UCSD-AML1 (cell line): ENCODE results near the gene NOG.

Experiments
- DNase-seq: peaks from one replicate; lab custom pipeline; 2025; ENCODE audit not compliant: unreplicated experiment; lab: John Stamatoyannopoulos, UW

The NOG gene

GRCh38 chr17:56635641-56636040 lies 42.1 kb downstream of the NOG start:
- DNase-seq: no peak

DNA sequence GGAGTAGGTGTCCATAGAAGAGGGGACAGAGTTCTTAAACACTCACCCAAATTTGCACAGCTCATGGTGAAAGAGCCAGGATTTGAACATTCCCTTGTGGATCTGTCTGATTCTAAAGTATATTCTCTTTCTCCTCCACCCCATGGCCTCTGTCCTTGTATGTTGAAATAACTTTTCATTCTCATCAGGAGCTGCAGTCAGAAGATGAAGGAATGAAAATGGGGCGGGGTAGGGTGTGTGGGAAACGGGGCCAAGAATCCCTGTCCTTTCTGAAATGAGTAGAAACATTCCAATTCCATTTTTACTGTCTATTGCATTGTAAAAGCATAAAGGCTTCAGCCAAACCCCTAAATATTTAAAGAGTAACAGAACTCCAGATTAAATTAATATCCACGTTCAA lies 42.8 kb downstream of the NOG start:
- DNase-seq: no peak

DNA sequence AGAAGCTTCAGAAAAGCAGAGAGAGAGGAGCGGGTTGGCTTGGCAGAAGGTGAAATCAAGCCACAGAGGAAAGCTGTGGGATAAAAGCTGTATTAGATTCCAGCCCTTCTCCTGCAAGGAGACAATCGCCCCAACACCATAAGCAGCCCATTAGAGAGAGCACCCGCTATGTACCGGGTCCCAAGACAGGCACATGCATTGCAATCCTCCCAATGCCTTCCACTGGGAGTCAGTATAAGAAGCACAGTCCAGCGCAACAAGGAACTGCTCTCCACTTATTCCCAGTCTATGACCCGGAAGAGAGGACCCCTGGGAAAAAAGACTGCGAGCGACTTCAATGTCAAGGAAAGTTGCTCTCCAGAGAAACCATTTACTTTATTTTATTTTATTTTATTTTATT lies 43.8 kb downstream of the NOG start:
- DNase-seq: no peak

DNA sequence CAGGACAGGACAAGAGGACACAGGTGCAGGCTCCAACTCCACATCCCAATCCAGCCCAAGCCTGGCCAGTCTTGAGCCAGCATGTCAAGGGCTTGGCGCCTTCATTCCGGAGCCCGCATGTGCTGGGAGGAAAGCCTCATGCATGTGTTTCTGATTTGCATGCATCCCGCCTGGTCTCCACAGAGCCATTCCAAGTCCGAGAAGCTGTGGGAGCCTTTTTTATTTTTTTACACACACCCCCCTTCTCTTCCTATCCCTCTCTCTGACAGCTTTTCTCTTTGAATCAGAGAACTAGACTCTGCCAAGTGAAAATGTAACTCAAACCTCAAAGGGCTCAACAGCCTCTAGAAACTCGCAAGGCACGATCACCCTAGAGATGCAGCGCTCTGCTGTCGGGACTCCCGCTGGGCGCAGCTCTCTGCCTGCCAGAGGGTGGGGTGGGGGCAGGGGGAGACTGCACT lies 45.1 kb downstream of the NOG start:
- no peak for DNase-seq

- no peak for DNase-seq
These were observed 46.0 kb downstream of the NOG start for GRCh38 chr17:56639517-56639916.

DNA sequence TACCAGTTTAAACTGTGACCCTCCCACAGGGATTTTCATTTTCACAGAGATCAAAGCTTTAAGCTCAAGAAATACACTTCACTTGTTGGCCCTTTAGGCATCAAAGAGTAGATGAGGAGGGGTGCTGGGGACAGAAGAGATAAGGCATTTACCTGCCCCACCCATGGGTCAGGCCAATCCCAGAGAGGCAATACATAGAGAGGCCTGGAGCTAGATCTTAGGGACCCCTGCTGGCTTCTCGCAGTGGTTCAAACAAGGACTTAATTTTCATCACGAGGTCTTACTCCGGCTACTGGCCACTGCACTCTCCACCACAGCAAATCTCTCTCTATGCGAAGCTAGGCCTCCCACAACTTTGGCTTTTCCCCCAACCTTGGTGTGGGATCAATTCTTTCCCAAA lies 46.6 kb downstream of the NOG start:
- DNase-seq: no peak

DNA sequence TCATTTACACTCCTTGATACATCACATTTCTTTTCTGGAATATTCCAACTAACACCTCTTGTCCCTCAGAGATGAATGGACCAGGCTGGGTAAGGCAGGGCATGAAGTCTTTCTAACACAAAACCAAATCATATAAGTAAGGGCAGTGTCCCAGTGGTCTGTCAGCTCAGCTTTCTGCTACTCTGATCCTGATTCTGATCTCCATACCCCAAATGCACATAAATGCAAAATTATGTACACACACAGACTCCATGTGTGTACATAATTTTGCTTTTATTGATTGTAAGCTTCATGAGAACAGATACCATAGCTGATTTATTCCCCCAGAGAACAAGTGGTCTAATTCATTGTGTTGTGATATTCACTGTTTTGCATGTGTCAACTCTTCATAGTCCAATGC lies 47.9 kb downstream of the NOG start:
- no peak for DNase-seq

DNA sequence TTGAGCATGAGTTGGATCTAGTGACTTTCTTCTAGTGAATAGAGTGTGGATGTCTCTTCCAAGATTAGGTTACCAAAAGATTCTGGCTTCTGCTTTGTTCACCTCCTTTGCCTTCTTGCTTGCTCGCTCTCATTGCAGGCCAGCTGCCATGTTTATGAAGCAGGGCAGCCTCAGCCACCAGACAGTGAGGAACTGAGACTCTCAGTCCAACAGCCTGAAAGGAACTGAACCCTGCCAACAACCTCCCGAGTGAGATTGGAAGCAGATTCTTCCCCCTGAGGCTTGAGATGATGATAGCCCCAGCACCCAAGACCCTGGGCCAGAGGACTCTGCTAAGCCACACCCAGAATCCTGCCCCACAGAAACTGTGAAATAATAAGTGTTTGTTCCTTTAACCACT lies 48.4 kb downstream of the NOG start:
- DNase-seq: no peak

DNA sequence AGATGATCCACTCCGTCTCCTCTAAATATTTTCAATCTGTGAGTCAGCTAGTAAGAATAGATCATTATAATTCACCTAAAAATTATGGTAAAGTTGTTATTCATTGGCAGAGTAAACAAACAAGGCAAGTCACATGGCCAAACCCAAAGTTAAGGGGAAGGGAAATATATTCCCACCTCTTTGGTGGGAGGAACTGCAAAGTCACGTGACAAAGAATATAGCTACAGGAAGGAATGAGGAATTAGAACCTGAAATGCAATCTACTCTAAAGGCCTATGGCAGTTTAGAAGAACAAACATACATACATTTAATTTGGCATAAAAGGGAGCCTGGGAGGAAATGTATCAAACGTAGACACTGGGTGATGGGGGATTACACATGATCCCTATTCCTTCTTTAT lies 48.9 kb downstream of the NOG start:
- no peak for DNase-seq
